B cell (primary cell): ENCODE results near the gene FOXR2. TPM values are rescaled to one million over a fixed set of nuclear protein-coding genes. Genes with fewer than 3 reads are reported as not detected.

ENCODE experiments used
- ATAC-seq: fragments of 200-7000 bp; cut with Tn5 transposase; one replicate; pipeline ENCODE4 v1.10.0; 2021; ENCODE audit warnings: low read depth, mild to moderate bottlenecking, moderate number of reproducible peaks, moderate library complexity
- CTCF ChIA-PET: fragments of 350-600 bp; sonication (Branson Sonifier 250); formaldehyde crosslinking; loops from one replicate; lab custom pipeline; 2021; ENCODE audit warnings: antibody characterized with exemption, inconsistent platforms; lab: Charles Lee
- POLR2A ChIA-PET: fragments of 350-600 bp; sonication (Branson Sonifier 250); formaldehyde crosslinking; loops from one replicate; lab custom pipeline; 2021; ENCODE audit warnings: antibody characterized with exemption; lab: Charles Lee
- DNase-seq: peaks from one replicate; pipeline ENCODE4 v3.0.0; 2013
- H2AFZ ChIP-seq: 2 replicates; pipeline ENCODE4 v1.6.1; 2012; ENCODE audit warnings: mild to moderate bottlenecking, low read depth, low read length; ENCODE audit not compliant: insufficient read depth, poor library complexity, severe bottlenecking
- H3K27ac ChIP-seq, 2 donors: 1 replicate in 1 of 2; 2 replicates in 1 of 2; pipeline ENCODE4 v1.5.1; 2012 to 2013; ENCODE audit warnings: low read length in 2 of 2, mild to moderate bottlenecking in 2 of 2, moderate library complexity in 1 of 2
- H3K27me3 ChIP-seq, 4 experiments: fragments of 200-600 bp in 1 of 4; sonication (generic) in 1 of 4; replicated peaks in 1 of 4; 1 replicate in 2 of 4; 2 replicates in 2 of 4; pipeline versions ENCODE4 v1.6.1 to v1.7.0; 2013 to 2016; ENCODE audit warnings: low read length in 3 of 4, mild to moderate bottlenecking in 2 of 4, mixed read lengths in 1 of 4, moderate library complexity in 1 of 4; ENCODE audit not compliant: insufficient read depth in 4 of 4, control insufficient read depth in 3 of 4; ENCODE audit errors: control extremely low read depth in 1 of 4
- H3K36me3 ChIP-seq, 2 experiments: replicated peaks in 1 of 2; 1 replicate in 1 of 2; 2 replicates in 1 of 2; pipeline versions ENCODE4 v1.6.1 to v1.7.1; 2013; ENCODE audit warnings: low read length in 1 of 2; ENCODE audit not compliant: insufficient read depth in 2 of 2, control insufficient read depth in 1 of 2; ENCODE audit errors: control extremely low read depth in 1 of 2, extremely low read depth in 1 of 2
- H3K4me1 ChIP-seq, 2 donors: fragments of 200-600 bp in 1 of 2; sonication (generic) in 1 of 2; 1 replicate in 1 of 2; 2 replicates in 1 of 2; pipeline versions ENCODE4 v1.5.1 to v1.6.1; 2013 to 2017; ENCODE audit warnings: low read length in 2 of 2; ENCODE audit not compliant: control insufficient read depth in 2 of 2, insufficient read depth in 2 of 2
- H3K4me2 ChIP-seq: replicated peaks from 2 replicates; pipeline ENCODE3; 2012; ENCODE audit warnings: mild to moderate bottlenecking, low read depth, low read length; ENCODE audit not compliant: poor library complexity, severe bottlenecking
- H3K4me3 ChIP-seq, 5 experiments: fragments of 200-600 bp in 1 of 5; sonication (generic) in 1 of 5; 1 replicate in 3 of 5; 2 replicates in 2 of 5; pipeline versions ENCODE4 v1.5.1 to v1.7.0; 2011 to 2016; ENCODE audit warnings: low read length in 4 of 5, mild to moderate bottlenecking in 4 of 5, low read depth in 2 of 5, control low read depth in 1 of 5, moderate library complexity in 1 of 5; ENCODE audit not compliant: insufficient read depth in 1 of 5; ENCODE audit errors: control extremely low read depth in 1 of 5, extremely low read depth in 1 of 5
- H3K79me2 ChIP-seq: fragments of 200-600 bp; sonication (generic); one replicate; pipeline ENCODE4 v1.6.0; 2016; ENCODE audit warnings: low read length; ENCODE audit not compliant: control insufficient read depth, insufficient read depth
- H3K9ac ChIP-seq: fragments of 200-600 bp; sonication (generic); 2 replicates; pipeline ENCODE4 v1.6.1; 2017; ENCODE audit warnings: mild to moderate bottlenecking, low read length, moderate library complexity
- H3K9me3 ChIP-seq, 3 donors: one replicate each; pipeline versions ENCODE4 v1.6.1 to v1.7.1; 2013; ENCODE audit warnings: low read length in 2 of 3; ENCODE audit not compliant: control insufficient read depth in 2 of 3, insufficient read depth in 1 of 3; ENCODE audit errors: control extremely low read depth in 1 of 3
- H4K20me1 ChIP-seq: 2 replicates; pipeline ENCODE4 v1.6.0; 2012; ENCODE audit warnings: mild to moderate bottlenecking, low read length; ENCODE audit not compliant: insufficient read depth, control insufficient read depth, poor library complexity, severe bottlenecking
- H3K27ac Mint-ChIP-seq: one replicate; pipeline ENCODE4 v1.8.0; 2021; ENCODE audit warnings: mixed read lengths
- H3K27me3 Mint-ChIP-seq: one replicate; pipeline ENCODE4 v1.8.0; 2021; ENCODE audit warnings: mixed read lengths
- H3K4me1 Mint-ChIP-seq: one replicate; pipeline ENCODE4 v1.8.0; 2021; ENCODE audit warnings: mixed read lengths
- H3K4me3 Mint-ChIP-seq: one replicate; pipeline ENCODE4 v1.8.0; 2021; ENCODE audit warnings: mixed read lengths
- H3K9me3 Mint-ChIP-seq: one replicate; pipeline ENCODE4 v1.8.0; 2022; ENCODE audit warnings: mixed read lengths; ENCODE audit not compliant: insufficient read depth
- EZH2 ChIP-seq: IDR thresholded peaks from 2 replicates; pipeline ENCODE4 v1.6.1; 2012; ENCODE audit warnings: borderline replicate concordance, low read depth, mild to moderate bottlenecking, moderate library complexity, low read length; ENCODE audit not compliant: insufficient read depth, poor library complexity, severe bottlenecking
- WGBS: methylation state at CpG from one replicate; pipeline ENCODE4 v1.1.5; 2013; ENCODE audit warnings: missing lambda C conversion rate; ENCODE audit not compliant: insufficient coverage; 5-methylcytosine and 5-hydroxymethylcytosine counted together
- intact Hi-C: fragments of 100-400 bp; cut with micrococcal nuclease; formaldehyde crosslinking; loops from one replicate; pipeline ENCODE4 v1.10.0; 2022
- polyA plus RNA-seq: library from polyadenylated mRNA; depleted of rRNA; stranded (reverse); fragments of >200 nt; gene quantifications from 2 replicates; pipeline ENCODE4 v1.2.3, GENCODE V29; 2012
- total RNA-seq, 2 donors: library from RNA; stranded (reverse); fragments of 120-200 nt in 1 of 2; gene quantifications; 1 replicate in 1 of 2; 2 replicates in 1 of 2; pipeline versions ENCODE4 v1.2.3 to v1.2.4, GENCODE V29; 2013 to 2022
- TF ChIP-seq, protein P1 (sequence below): fragments of 200-600 bp; IDR thresholded peaks from one replicate; pipeline ENCODE4 v1.8.0; 2022; ENCODE audit warnings: antibody characterized with exemption, mild to moderate bottlenecking

The FOXR2 gene
- total and polyA plus RNA-seq, 2 donors (not counting 1 experiment from before 2014, with no cell fraction given) = not detected

DNA sequence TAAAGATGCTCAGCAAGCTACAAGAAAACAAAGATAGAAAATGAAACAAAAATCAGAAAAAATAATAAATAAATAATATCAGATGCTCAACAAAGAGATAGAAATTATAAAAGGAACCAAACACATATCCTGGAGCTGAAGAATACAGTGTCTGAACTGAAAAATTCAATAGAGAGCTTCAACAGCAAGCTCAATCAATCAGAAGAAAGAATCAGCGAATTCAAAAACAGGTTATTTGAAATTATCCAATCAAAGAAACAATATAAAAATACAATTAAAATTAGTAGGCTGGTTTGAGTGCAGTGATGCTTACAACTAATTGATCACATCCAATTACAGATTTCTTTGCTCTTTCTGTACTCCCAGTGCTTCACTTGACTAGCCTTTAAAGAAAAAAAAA lies 40.8 kb upstream of the FOXR2 start:
- DNase-seq = no peak
- H3K4me1 Mint-ChIP-seq = no peaks in the 10 kb centered on the region
- intact Hi-C loops = no loop called here
- peaks cover 3% of the 10 kb centered on the region for H3K27me3 Mint-ChIP-seq
- ATAC-seq = no peak
- Histone ChIP-seq H3K79me2 (no peaks in the 10 kb centered on the region), H3K36me3 (no peaks in the 10 kb centered on the region), H3K9ac (no peak overlapping the region), H3K4me2 (no peak overlapping the region), H3K27ac (no peak overlapping the region), H3K4me1 (no peaks in the 10 kb centered on the region), H2AFZ (no peak overlapping the region), H4K20me1 (no peaks in the 10 kb centered on the region), H3K27me3 (no peaks in the 10 kb centered on the region), H3K4me3 (no peak overlapping the region), H3K9me3 (peaks cover 0 to 5% (median 5%) of the 10 kb centered on the region in 3 donors)
- H3K9me3 Mint-ChIP-seq = no peaks in the 10 kb centered on the region
- POLR2A ChIA-PET = no interaction called here
- CTCF ChIA-PET = no interaction called here
- no peak overlapping the region for H3K4me3 Mint-ChIP-seq
- no CpG with 5 or more reads among the region's 1 CpG for WGBS
- no peak overlapping the region for H3K27ac Mint-ChIP-seq
- TF ChIP-seq, protein P1, sequence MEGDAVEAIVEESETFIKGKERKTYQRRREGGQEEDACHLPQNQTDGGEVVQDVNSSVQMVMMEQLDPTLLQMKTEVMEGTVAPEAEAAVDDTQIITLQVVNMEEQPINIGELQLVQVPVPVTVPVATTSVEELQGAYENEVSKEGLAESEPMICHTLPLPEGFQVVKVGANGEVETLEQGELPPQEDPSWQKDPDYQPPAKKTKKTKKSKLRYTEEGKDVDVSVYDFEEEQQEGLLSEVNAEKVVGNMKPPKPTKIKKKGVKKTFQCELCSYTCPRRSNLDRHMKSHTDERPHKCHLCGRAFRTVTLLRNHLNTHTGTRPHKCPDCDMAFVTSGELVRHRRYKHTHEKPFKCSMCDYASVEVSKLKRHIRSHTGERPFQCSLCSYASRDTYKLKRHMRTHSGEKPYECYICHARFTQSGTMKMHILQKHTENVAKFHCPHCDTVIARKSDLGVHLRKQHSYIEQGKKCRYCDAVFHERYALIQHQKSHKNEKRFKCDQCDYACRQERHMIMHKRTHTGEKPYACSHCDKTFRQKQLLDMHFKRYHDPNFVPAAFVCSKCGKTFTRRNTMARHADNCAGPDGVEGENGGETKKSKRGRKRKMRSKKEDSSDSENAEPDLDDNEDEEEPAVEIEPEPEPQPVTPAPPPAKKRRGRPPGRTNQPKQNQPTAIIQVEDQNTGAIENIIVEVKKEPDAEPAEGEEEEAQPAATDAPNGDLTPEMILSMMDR = no peak
- no peak for TF ChIP-seq EZH2

DNA sequence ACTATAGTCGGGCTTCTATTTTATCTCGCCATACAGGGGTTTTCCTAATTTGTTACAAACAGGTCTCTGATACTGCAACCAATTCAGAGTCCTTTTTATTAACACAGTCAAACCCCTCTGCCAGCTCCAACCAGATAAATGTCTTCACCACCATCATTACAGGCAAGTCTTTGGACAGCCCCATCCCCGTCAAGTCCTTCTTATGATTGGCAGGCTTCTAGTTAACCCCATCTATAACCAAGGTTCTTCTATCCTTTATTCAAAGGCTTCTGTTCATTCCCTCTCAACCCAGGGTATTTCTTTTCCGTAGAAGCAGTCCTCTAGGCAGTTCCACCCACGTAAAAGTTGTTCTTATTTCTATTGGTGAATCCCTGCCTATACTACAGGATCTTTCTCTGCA lies 29.9 kb upstream of the FOXR2 start:
- H3K27me3 ChIP-seq = no peaks in the 10 kb centered on the region
- H3K36me3 ChIP-seq = no peaks in the 10 kb centered on the region
- H3K4me3 ChIP-seq = no peak overlapping the region
- no peak for TF ChIP-seq EZH2
- TF ChIP-seq, protein P1 = no peak
- no peak overlapping the region for H3K9ac ChIP-seq
- peaks cover 0 to 4% (median 0%) of the 10 kb centered on the region in 3 donors for H3K9me3 ChIP-seq
- DNase-seq (no peak), ATAC-seq (no peak)
- H3K27ac Mint-ChIP-seq = no peak overlapping the region
- intact Hi-C loops = no loop called here
- no peaks in the 10 kb centered on the region for H3K4me1 Mint-ChIP-seq
- H3K27ac ChIP-seq = no peak overlapping the region
- no peaks in the 10 kb centered on the region for H3K4me1 ChIP-seq
- no peaks in the 10 kb centered on the region for H3K27me3 Mint-ChIP-seq
- H3K9me3 Mint-ChIP-seq = no peaks in the 10 kb centered on the region
- ChIA-PET CTCF (no interaction called here), POLR2A (no interaction called here)
- no peaks in the 10 kb centered on the region for H3K79me2 ChIP-seq
- H3K4me3 Mint-ChIP-seq = no peak overlapping the region
- H4K20me1 ChIP-seq = no peaks in the 10 kb centered on the region
- no peak overlapping the region for H2AFZ ChIP-seq
- 75% methylated on average over 1 of the region's 5 CpGs for WGBS
- H3K4me2 ChIP-seq = no peak overlapping the region
